Muscle of leg (tissue), 11 donors: Measurements from ENCODE around the gene SMAD2. TPM values are rescaled to one million over a fixed set of nuclear protein-coding genes. Genes with fewer than 3 reads are reported as not detected.

Source experiments
- DNase-seq: peaks from one replicate; pipeline ENCODE4 v3.0.0; 2013
- H3K27ac ChIP-seq: one replicate; pipeline ENCODE4 v1.5.1; 2013; ENCODE audit warnings: mild to moderate bottlenecking, low read length, control low read depth
- H3K27me3 ChIP-seq: one replicate; pipeline ENCODE4 v1.6.1; 2013; ENCODE audit warnings: low read length; ENCODE audit not compliant: control insufficient read depth, insufficient read depth
- H3K36me3 ChIP-seq: one replicate; pipeline ENCODE4 v1.6.1; 2013; ENCODE audit warnings: low read length; ENCODE audit not compliant: control insufficient read depth, insufficient read depth
- H3K4me1 ChIP-seq: one replicate; pipeline ENCODE4 v1.6.1; 2013; ENCODE audit warnings: low read length; ENCODE audit not compliant: control insufficient read depth, insufficient read depth
- H3K4me3 ChIP-seq: one replicate; pipeline ENCODE4 v1.5.1; 2013; ENCODE audit warnings: low read length, control low read depth
- H3K9me3 ChIP-seq: replicated peaks from 2 replicates; pipeline ENCODE4 v1.6.1; 2013; ENCODE audit warnings: low read depth, low read length; ENCODE audit not compliant: control insufficient read depth
- WGBS: methylation state at CpG from one replicate; pipeline ENCODE4 v1.1.5; 2013; ENCODE audit warnings: missing lambda C conversion rate; ENCODE audit not compliant: insufficient coverage; 5-methylcytosine and 5-hydroxymethylcytosine counted together
- polyA plus RNA-seq, 8 donors: library from polyadenylated mRNA; unstranded; fragments of 120-200 nt; gene quantifications; one replicate each; pipeline versions ENCODE4 v1.2.1 to v1.2.3, GENCODE V29; 2013; ENCODE audit warnings: inconsistent platforms in 1 of 8, low replicate concordance in 1 of 8; ENCODE audit not compliant: insufficient read length in 8 of 8, insufficient read depth in 1 of 8
- total RNA-seq: library from RNA; stranded (reverse); fragments of 120-200 nt; gene quantifications from one replicate; pipeline ENCODE4 v1.2.4, GENCODE V29; 2013

SMAD2 gene
- total and polyA plus RNA-seq, 9 donors: 42.7 to 91.8 (median 56.2) TPM

DNA sequence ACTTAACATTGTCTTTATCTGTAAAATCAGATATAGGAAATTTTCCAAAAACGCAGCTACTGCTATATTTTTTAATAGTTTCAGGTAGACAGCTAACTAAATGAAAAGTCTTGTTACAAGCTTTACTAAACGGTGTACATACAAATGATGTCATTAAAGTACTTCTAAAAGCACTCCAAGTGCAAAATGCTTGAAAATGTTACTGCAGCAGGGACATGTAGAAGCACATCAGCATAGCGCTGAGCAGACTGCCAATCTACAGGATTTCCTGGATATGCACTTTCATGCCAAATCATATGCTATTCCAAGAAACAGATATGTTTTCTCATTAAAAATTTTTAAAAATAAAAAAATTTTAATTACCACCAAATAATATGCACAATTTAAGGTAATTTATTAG lies 61.7 kb downstream of the SMAD2 start:
- H3K4me1 ChIP-seq: no peaks in the 10 kb centered on the region
- H3K4me3 ChIP-seq: no peak overlapping the region
- H3K27me3 ChIP-seq: no peaks in the 10 kb centered on the region
- no peaks in the 10 kb centered on the region for H3K9me3 ChIP-seq
- no peak overlapping the region for H3K27ac ChIP-seq
- DNase-seq: no peak
- no CpG with 5 or more reads among the region's 3 CpGs for WGBS
- H3K36me3 ChIP-seq: peaks cover 3% of the 10 kb centered on the region

DNA sequence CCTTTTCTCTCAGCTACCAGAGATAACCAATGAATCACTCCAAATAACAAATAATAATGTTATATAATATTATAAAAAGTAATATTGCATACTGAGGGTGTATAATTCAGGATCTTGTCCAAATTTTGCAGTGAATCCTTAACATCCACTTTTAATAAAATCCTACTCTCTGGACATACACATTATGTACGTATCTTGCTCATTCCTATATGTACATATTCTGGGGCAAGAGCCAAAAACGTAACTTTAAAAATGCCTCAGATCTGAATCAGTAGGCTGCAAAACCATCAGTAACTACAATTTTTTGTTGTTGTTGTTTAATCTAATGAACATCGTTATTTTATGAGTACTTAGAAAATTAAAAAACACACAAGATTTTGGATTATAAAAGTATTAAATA lies 65.3 kb downstream of the SMAD2 start:
- Histone ChIP-seq H3K4me1 (no peaks in the 10 kb centered on the region), H3K27ac (no peak overlapping the region), H3K27me3 (no peaks in the 10 kb centered on the region), H3K9me3 (no peaks in the 10 kb centered on the region), H3K36me3 (peaks cover 8% of the 10 kb centered on the region), H3K4me3 (no peak overlapping the region)
- DNase-seq: no peak
- no CpG with 5 or more reads among the region's 3 CpGs for WGBS

DNA sequence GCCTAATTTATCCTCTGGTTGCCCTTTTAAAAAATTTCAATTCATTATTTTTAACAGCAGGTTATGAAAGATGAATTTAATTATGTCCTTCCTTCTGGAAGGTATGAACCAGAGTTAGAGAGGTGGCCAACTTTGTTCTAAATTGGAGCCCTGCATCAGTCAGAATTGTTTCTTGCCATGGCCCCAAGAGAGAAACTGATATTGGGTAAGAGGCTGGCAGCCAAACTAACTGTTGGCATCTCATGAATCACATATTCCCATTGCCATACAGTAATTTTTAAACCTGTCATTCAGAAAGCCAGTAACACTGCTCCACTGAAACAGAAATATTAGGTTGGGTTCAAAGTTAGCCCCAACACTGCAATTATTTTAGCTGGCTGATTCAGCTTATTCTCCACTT lies 67.4 kb downstream of the SMAD2 start:
- Histone ChIP-seq H3K4me3 (no peak overlapping the region), H3K4me1 (no peaks in the 10 kb centered on the region), H3K27me3 (no peaks in the 10 kb centered on the region), H3K27ac (no peak overlapping the region), H3K36me3 (peaks cover 9% of the 10 kb centered on the region), H3K9me3 (peaks cover 6% of the 10 kb centered on the region)
- peak; percentile 10 for DNase-seq

DNA sequence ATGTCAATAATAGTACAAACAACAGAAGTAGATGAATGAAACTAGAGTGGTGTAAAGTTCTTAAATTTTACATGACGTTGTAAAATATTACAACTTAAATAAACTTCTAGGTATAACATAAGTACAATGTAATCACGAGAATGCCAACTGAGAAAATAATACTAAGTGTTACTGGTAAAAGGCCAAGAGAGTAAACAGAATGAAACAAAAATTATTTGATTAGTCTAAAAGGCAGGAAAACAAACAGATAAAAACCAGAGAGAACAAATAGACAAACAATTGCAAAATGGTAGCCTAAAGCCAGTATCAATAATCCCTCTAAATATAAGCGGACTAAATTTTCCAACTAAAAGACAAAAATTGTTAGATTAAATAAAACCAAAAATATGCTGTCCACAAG lies 71.9 kb downstream of the SMAD2 start:
- no peaks in the 10 kb centered on the region for H3K27me3 ChIP-seq

DNA sequence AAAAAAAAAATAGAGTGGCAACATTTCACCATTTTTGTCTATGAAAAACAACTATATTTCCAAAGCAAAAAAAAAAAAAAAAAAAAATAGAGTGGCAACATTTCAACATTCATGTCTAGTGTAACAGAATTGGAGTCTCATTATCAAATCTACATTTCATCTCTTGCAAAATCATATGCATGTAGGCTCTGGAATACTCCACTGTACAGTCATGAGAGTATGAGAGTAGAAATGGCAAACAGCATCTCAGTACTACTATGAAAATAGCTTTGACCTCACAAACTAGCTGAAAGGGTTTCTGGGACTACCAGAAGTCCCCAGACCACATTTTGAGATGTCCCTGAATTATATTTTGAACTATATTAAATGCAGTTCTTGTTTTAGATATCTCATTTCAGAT lies 82.8 kb downstream of the SMAD2 start:
- Histone ChIP-seq H3K4me1 (no peaks in the 10 kb centered on the region), H3K9me3 (no peaks in the 10 kb centered on the region), H3K4me3 (no peak overlapping the region), H3K27me3 (no peaks in the 10 kb centered on the region), H3K36me3 (peaks cover 15% of the 10 kb centered on the region), H3K27ac (no peak overlapping the region)
- no peak for DNase-seq

More for the DNA sequence above, 71.9 kb downstream of the SMAD2 start:
- no peak for DNase-seq
- peaks cover 17% of the 10 kb centered on the region for H3K36me3 ChIP-seq
- no peak overlapping the region for H3K27ac ChIP-seq
- no peak overlapping the region for H3K4me3 ChIP-seq
- no CpG with 5 or more reads among the region's 3 CpGs for WGBS
- no peaks in the 10 kb centered on the region for H3K4me1 ChIP-seq
- H3K9me3 ChIP-seq: peaks cover 22% of the 10 kb centered on the region

DNA sequence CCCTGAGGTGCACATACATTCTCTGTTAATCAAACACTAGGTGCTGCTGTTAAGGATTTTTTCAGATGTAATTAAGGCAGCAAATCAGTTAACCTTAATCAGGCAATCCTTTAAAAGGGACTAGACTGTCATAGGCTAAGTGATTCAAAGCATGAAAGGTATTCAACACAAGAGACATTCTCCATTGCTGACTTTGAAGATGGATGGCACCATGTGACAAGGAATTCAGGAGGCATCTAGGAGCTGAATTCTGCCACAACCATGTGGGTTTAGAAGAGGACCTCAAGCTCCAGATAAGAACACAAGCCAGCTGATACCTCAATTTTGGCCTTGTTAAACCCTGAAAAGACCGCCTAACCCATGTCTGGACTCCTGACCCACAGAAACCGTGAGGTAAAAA lies 84.0 kb downstream of the SMAD2 start:
- Histone ChIP-seq H3K36me3 (peaks cover 15% of the 10 kb centered on the region), H3K4me1 (no peaks in the 10 kb centered on the region), H3K27me3 (no peaks in the 10 kb centered on the region), H3K9me3 (no peaks in the 10 kb centered on the region), H3K27ac (no peak overlapping the region), H3K4me3 (no peak overlapping the region)
- DNase-seq: peak; percentile 25
- WGBS: no CpG with 5 or more reads among the region's 2 CpGs

DNA sequence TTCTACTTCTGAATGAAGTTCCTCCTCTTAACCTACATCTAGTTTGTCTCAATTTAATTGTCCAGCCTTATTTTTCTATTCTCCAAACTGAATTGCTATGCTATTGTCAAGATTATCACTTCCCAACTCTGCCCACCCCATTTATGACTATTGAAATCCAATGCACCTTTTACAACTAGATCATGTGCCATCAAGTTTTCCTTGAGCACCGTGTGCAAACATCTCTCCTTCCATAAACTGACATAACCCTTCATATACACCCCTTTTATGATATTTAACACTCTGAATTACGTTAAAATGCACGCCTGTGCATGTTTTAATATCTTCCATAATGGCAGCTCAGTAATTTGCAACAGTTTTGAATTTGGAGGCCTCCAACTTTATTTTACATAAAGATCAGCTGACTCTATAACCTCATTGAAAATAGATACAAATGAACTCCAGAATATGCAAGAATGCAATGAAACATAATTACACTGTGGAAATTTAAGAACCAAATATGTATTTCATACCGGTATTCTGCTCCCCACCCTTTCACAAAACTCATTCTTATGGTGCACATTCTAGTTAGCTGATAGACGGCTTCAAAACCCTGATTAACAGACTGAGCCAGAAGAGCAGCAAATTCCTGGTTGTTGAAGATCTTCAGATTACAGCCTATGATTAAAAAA lies 85.5 kb downstream of the SMAD2 start:
- Histone ChIP-seq H3K27ac (no peak overlapping the region), H3K36me3 (peaks cover 15% of the 10 kb centered on the region), H3K27me3 (no peaks in the 10 kb centered on the region), H3K9me3 (no peaks in the 10 kb centered on the region), H3K4me3 (no peak overlapping the region), H3K4me1 (no peaks in the 10 kb centered on the region)
- 100% methylated on average over 1 of the region's 5 CpGs for WGBS
- no peak for DNase-seq

DNA sequence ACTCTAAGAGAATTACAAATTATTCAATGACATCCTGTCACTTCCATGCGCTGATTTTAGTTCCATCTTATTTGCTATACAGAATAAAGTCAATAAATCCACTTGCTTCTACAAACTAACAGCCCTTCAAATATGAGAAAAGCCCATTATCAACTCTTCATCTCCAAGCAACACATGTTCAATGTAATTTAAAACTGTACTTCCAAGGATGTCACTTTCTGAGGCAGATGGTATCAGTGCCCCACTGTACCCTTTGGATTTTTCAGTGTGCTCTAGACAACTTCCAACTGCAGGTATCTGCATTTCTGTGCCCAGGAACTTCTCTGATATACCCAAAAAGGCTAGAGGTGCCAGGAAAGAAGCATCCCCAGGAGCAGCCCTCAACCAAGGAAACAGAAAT lies 87.6 kb downstream of the SMAD2 start:
- H3K4me1 ChIP-seq: no peaks in the 10 kb centered on the region
- H3K9me3 ChIP-seq: no peaks in the 10 kb centered on the region
- no peak overlapping the region for H3K4me3 ChIP-seq
- no peak for DNase-seq
- H3K27ac ChIP-seq: no peak overlapping the region
- no peaks in the 10 kb centered on the region for H3K27me3 ChIP-seq
- no CpG with 5 or more reads among the region's 1 CpG for WGBS
- H3K36me3 ChIP-seq: peaks cover 18% of the 10 kb centered on the region

DNA sequence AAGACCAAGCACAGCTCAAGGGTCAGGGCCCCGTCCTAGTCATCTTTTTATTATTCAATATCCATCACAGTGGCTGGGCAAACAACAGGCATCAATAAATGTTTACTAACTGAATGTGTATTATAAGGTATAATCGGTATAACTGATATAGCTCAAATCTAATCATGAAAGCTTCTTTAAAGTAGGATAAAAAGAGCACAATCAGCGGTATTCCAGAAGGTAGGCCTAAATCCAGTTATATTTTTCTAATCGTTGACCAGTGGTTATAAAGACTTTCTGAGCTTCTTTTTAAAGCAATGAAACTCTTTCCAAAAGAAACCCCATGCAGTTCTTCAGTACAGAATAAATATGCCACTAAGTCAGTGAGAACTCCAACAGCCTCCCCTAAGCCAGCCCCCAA lies 92.1 kb downstream of the SMAD2 start:
- H3K4me3 ChIP-seq: no peak overlapping the region
- H3K9me3 ChIP-seq: no peaks in the 10 kb centered on the region
- H3K4me1 ChIP-seq: no peaks in the 10 kb centered on the region
- WGBS: no CpG with 5 or more reads among the region's 4 CpGs
- H3K27me3 ChIP-seq: no peaks in the 10 kb centered on the region
- no peak for DNase-seq
- H3K27ac ChIP-seq: no peak overlapping the region
- H3K36me3 ChIP-seq: peaks cover 11% of the 10 kb centered on the region

DNA sequence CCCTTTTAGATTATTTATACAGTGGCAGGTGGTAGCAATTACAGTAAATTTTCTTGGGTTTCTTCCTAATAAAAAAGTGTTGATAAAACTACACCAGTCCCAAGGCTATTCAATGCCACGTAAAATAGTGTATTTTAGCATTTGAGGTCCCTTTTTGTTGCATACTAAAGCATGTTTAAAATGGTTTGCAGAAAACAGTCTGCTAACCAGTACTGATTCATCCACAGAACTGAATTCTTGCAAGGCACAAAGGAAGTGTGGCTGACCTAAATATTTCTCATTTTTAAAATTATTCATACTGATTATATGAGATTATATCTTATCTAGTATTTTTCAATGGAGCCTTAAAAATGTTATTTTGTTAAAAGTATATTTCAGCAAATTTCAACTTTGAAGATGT lies 98.1 kb downstream of the SMAD2 start:
- H3K4me3 ChIP-seq: no peak overlapping the region
- no peak overlapping the region for H3K27ac ChIP-seq
- DNase-seq: no peak
- peaks cover 6% of the 10 kb centered on the region for H3K36me3 ChIP-seq
- no peaks in the 10 kb centered on the region for H3K27me3 ChIP-seq
- no peaks in the 10 kb centered on the region for H3K4me1 ChIP-seq
- WGBS: no CpG with 5 or more reads among the region's 1 CpG
- H3K9me3 ChIP-seq: no peaks in the 10 kb centered on the region

DNA sequence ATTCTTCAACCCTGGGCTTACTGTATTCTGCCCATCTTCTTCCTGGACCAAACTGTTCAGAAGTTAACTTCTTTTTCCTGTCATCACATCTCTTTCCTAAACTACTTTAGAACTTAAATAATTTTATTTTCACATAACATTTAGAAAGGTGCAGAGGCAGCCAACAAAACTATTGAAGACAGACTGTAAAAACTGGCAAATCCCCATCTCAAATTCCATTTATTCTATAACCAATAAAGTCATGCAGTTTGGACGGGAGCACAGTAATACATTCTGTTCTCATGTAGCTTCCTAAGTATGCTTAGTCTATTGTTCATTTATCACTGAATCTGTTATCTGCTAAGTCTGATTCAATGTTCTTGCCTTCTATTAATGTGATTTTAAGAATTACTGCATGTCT lies 99.1 kb downstream of the SMAD2 start:
- H3K4me1 ChIP-seq: no peaks in the 10 kb centered on the region
- no peaks in the 10 kb centered on the region for H3K9me3 ChIP-seq
- DNase-seq: peak; percentile 63
- WGBS: no CpG with 5 or more reads among the region's 1 CpG
- H3K27me3 ChIP-seq: no peaks in the 10 kb centered on the region
- H3K4me3 ChIP-seq: no peak overlapping the region
- no peak overlapping the region for H3K27ac ChIP-seq
- peaks cover 7% of the 10 kb centered on the region for H3K36me3 ChIP-seq
